Measurements from ENCODE around the gene ZEB1.
A peak's percentile ranks its signal among the peaks of the same experiment; 100 is the strongest.
"Not testable (repeated sequence)": the region's sequence is repeated elsewhere in the genome, so short reads cannot be mapped to it uniquely, and the experiment has no call there.

The ZEB1 gene

DNA sequence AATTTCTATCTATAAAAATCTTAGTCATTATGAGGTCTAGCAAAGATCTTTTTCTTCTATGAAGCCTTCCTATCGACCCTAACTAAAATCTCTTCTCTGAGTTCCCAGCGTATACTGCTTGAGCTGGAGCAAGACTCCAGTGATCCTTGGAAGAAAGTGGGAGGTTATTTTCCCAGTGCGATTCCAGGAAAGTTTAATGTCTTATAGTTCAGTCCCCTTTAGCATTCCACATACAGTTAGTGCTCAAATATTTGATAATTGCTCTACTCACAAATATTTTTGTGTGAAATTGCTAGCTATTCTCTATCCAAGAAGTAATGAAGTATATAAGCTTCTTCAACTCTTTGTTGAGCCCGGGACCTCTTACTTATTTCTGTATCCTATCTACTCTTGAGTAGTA lies 47.7 kb downstream of the ZEB1 start:
- no peak for DNase-seq (ENCODE audit: low spot score)

- no peak for DNase-seq (ENCODE audit: low spot score)
Observed at GRCh38 chr10:31368724-31369123, 49.7 kb downstream of the ZEB1 start.

GRCh38 chr10:31372439-31372838 lies 53.4 kb downstream of the ZEB1 start:
- no peak for DNase-seq (ENCODE audit: low spot score)

DNA sequence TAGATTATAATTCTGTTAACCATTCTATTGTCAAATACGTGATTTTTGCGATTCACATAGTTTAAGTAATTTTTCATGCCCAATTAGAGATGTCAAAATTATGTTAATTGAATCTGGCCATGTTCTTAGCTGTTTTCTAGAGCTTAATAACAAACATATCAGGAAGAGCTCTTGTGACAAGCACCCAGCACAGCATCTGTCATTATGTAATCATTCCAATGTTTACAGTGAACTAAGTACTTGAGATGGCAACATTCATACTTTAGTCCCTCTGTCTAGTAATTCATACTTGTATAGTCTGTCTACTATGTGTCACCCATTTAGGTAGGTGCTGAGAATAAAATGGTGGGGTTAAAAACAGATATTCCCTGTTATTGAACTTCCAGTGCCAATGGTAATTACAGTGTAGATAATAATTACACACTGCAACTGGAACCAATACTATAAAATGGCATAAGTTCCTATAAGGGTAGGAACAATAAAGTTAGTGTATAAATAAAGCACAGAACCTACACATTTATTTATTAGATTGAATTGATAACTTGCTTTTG lies 55.2 kb downstream of the ZEB1 start:
- DNase-seq (ENCODE audit: low spot score), result no peak

- DNase-seq (ENCODE audit: low spot score), result no peak
Observed at GRCh38 chr10:31381171-31381570, 62.2 kb downstream of the ZEB1 start.

DNA sequence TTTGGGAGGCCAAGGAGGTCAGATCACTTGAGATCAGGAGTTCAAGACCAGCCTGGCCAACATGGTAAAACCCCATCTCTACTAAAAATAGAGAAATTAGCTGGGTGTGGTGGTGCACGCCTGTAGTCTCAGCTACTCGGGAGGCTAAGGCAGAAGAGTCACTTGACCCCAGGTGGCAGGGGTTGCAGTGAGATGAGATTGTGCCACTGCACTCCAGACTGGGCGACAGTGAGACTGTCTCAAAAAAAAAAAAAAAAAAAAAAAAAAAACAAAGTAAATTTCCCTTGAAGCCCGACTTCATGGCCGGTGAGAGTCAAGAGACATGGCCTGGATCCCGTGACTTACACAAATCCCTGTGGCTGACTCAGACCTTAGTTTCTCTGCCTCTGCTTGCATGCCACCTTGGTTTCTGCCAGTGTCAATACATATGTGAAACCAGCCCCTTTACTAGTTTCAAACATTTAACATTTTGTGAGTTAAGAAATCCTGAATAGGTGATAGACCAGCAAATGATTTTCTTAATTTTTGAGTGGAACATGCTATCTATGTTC lies 62.8 kb downstream of the ZEB1 start:
- no peak for DNase-seq (ENCODE audit: low spot score)

DNA sequence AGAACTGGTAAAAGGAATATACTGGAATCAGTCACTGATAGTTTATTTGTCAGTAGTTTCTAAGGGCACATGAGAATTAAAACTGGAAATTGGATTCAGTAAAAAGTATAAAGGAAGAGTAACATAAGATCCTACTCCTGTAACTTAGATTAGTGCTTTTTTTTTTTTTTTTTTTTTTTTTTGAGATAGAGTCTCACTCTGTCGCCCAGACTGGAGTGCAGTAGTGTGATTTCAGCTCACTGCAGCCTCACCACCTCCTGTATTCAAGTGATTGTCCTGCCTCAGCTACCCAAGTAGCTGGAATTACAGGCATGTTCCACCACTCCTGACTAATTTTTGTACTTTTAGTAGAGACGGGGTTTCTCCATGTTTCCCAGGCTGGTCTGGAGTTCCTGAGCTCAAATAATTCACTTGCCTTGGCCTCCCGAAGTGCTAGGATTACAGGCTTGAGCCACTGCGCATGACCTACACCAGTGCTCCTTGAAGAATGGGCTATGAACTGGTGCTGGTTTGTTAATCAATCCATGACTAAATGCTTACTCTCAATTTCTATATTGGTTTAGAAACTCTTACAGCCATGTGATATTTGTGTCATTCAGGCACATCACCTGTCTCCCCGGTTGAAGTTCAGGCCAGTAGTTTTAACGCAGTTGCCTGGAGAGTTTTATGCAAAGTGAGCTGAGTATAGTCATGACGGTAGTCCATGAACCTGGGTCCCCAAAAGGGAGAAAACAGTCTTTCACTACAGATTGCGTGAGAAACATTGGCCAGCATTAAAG lies 65.0 kb downstream of the ZEB1 start:
- no peak for DNase-seq (ENCODE audit: low spot score)

DNA sequence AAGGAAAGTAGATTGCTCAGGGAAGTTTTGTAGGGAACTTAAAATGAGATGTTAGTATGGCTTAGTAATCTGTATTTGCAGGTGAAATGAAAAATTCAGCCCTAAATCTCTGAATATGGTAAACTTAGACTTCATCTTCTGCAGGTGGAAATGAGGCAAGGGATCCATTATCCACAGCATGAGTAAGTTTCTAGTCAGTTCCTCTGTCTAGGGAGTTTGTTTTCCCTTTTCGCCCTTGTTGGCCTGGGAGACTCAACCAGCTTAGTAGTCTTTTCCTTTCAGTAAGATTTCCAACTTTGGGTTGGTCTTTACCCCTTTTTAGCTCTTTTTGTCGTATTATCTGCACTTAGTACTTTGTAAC lies 65.6 kb downstream of the ZEB1 start:
- no peak for DNase-seq (ENCODE audit: low spot score)

GRCh38 chr10:31390804-31391203 lies 71.8 kb downstream of the ZEB1 start:
- no peak for DNase-seq (ENCODE audit: low spot score)

DNA sequence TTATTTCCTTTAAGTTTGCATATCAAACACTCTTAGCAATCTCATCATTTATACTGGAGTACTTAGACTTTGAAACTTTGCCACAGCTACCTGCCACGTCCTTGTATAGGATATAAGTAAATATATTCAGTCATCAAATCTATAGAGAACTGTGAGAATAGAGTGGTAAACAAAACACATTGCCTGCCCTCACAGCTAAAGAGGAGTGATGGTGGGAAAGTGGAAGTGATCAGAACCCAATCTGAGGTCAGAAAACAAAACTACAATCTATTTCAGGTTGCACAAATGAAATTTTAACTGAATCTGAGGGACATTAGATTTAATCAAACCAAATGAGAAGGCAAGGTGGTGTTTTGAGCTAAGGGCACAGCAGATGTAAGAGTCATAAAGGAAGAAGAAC lies 74.8 kb downstream of the ZEB1 start:
- no peak for DNase-seq (ENCODE audit: low spot score)

- peak; percentile 36 for DNase-seq (ENCODE audit: low spot score)
Observed at GRCh38 chr10:31395695-31396094, 76.7 kb downstream of the ZEB1 start.

DNA sequence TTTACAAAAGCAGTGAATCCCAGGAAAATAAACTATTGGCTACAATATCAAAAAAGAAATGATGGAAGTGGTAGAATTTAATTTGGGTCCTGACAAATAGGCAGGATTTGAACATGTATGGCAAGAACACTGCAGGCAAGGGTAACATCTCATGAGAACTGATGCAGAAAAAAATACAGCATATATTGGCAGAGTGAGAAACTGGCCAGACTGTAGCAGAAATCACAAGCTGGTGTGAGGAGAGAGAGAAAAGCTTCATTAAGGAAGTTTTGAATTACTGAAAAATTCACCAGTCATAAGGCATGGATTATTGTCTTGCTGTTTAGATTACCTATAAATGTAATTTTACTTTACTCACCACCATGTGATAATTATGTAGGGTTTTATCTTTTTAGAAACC lies 77.4 kb downstream of the ZEB1 start:
- no peak for DNase-seq (ENCODE audit: low spot score)

- DNase-seq (ENCODE audit: low spot score), result no peak
Observed at GRCh38 chr10:31397852-31398251, 78.8 kb downstream of the ZEB1 start.

DNA sequence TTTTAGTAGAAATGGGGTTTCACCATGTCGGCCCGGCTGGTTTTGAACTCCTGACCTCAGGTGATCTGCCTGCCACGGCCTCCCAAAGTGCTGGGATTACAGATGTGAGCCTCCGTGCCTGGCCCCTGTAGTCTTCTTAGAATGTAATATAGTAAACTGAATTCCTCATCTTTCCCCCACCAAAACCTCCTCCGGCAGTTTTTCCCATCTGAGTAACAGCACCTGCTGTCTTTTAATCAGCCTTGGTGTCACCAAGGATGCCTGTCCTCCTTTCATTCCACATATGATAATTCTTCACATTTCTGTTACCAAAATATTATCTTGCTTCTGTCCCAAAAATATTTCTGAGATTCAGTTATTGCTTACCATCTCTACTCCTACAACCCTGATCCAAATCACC lies 80.2 kb downstream of the ZEB1 start:
- no peak for DNase-seq (ENCODE audit: low spot score)

GRCh38 chr10:31399631-31400030 lies 80.6 kb downstream of the ZEB1 start:
- no peak for DNase-seq (ENCODE audit: low spot score)

DNA sequence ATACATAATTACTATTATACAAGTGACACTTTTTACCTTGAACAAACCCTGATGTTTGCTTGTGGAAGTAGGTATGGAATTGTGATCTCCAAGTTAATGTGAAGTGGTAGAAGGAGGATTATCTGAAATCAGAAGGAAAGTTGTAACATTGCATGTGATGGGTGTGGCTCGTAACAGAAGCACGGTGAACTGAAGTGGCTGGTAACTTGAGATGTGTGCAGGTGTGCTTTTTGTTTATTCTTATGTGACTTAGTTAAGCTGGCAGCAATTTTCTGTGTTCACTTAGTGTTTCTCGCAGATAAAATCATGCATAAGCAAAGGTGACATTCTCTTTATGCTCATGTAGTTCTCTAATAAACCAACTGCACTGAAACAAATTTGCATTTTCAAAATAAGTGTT lies 82.3 kb downstream of the ZEB1 start:
- no peak for DNase-seq (ENCODE audit: low spot score)

DNA sequence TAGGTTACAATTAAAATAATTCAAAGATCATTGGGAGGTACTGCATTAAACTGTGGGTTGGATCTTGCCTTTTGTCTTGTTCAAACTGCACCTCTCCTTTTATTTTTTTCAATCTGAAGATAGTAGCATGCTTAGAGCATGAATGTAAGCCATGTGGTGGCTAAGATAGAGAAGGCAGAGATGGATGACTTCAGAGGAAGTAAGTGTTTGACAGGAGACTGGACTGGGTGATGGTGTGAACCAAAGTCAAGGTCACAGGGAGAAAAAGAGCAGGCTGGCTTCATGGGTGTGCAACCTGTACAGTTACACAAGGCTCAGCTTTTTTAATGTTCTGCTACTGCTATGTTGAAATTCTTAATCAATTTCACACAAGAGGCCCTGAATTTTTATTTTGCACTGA lies 85.6 kb downstream of the ZEB1 start:
- no peak for DNase-seq (ENCODE audit: low spot score)

- DNase-seq (ENCODE audit: low spot score), result not testable (repeated sequence)
Observed at GRCh38 chr10:31405829-31406228, 86.8 kb downstream of the ZEB1 start.

DNA sequence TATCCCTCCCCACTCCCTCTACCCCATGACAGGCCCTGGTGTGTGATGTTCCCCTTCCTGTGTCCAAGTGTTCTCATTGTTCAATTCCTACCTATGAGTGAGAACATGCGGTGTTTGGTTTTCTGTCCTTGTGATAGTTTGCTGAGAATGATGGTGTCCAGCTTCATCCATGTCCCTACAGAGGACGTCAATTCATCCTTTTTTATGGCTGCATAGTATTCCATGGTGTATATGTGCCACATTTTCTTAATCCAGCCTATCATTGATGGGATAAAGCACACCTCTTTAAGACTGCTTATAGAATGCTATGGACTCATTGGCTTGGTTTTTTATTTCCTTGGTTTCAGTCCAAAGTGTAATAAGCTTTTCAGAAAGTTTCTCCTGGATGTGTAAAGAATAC lies 93.4 kb downstream of the ZEB1 start:
- not testable (repeated sequence) for DNase-seq (ENCODE audit: low spot score)

GRCh38 chr10:31413325-31413724 lies 94.3 kb downstream of the ZEB1 start:
- DNase-seq (ENCODE audit: low spot score), result no peak

DNA sequence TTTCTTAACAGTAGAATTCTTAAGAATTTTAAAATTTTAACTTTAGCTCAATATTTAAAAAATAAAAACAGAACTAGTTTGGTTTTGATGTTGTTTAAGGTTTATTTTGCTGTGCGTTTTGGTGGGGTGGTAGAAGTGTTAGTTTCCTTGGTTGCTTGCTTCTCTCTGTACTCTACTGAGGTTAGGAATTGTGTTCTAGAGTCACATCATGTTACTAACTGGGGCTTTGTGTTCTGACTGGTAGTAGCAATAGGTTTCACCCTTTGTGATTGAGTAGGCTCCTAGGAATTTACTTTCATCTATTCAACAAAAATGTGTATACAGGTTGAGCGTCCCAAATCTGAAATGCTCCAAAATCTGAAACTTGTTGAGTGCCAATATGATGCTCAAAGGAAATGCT lies 99.5 kb downstream of the ZEB1 start:
- DNase-seq (ENCODE audit: low spot score), result no peak

- DNase-seq (ENCODE audit: low spot score), result no peak
Observed at GRCh38 chr10:31419394-31420063, 100.5 kb downstream of the ZEB1 start.

- no peak for DNase-seq (ENCODE audit: low spot score)
Observed at GRCh38 chr10:31421322-31421721, 102.3 kb downstream of the ZEB1 start.
